ENCODE data around the gene MATK. TPM values are rescaled to one million over a fixed set of nuclear protein-coding genes. Genes with fewer than 3 reads are reported as not detected.

MATK gene
- total and polyA plus RNA-seq, 10 of the 15 experiments (the other 5 are each of a cell fraction or from before 2014, with no cell fraction given), result 0.24 to 2.2 (median 1.1) TPM; not detected in 2

DNA sequence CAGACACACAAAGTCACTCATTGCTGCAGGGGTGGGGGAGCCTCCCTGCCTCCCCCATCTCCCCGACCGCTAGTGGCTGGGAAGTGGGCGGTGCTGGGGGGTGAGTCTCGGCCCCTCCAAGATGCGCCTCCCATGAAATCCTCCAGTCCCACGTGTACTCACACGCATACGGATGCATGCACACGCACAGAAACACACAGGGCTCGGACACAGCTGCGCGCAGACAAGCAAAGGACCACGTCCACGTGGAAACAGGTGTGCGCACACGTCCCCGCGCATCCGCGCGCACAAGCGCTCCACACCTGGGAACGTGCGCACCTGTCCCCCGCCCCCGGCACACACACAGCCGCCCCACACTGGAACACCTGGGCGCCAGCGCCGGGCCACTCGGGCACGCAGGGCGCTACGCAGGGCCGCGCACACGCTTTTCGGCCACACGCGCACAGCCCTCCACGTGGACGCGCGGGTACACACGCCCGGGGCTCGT, 687 bp downstream of the MATK start:
- H3K9me3 ChIP-seq (replicated peaks; ENCODE audit: control insufficient read depth, insufficient read depth, low read length), result no peaks in the 10 kb centered on the region; the same call in 2 of the 3 replicates
- no peak for FAIRE-seq
- ChIA-PET POLR2A (no interaction called here), SMC1A (ENCODE audit: uncharacterized antibody, unreplicated experiment) (no interaction called here), RAD21 (ENCODE audit: unreplicated experiment) (no interaction called here), CTCF (no interaction called here)
- WGBS (ENCODE audit: insufficient coverage, insufficient replicate concordance, low lambda C conversion rate, missing lambda C conversion rate), result 6% methylated on average over 25 of the region's 47 CpGs
- H3K9ac ChIP-seq (ENCODE audit: control insufficient read depth, insufficient read depth, low read length), result no peak overlapping the region
- H3K27me3 ChIP-seq (replicated peaks in 1 of 2; ENCODE audit: control insufficient read depth in 2 of 2, insufficient read depth in 2 of 2, low read length in 1 of 2), result no peaks in the 10 kb centered on the region; a peak in 1 of 4 replicates
- no peaks in the 10 kb centered on the region; a peak in 1 of 4 replicates for H3K36me3 ChIP-seq (ENCODE audit: control insufficient read depth in 2 of 2, insufficient read depth in 2 of 2, low read length in 1 of 2)
- H3K4me3 ChIP-seq, result peak overlapping the region; percentile 11; the same call in 1 of the 2 replicates
- peak overlapping the region; percentile 33 for H3K4me2 ChIP-seq (ENCODE audit: control insufficient read depth, insufficient read depth)
- BruUV-seq (replicated peaks), result no TSS peak
- no peak for DNase-seq (ENCODE audit: low read depth, low spot score)
- no peaks in the 10 kb centered on the region for H3K4me1 ChIP-seq (ENCODE audit: control insufficient read depth, insufficient read depth, low read length)
- no peak overlapping the region for H3K27ac ChIP-seq (ENCODE audit: control insufficient read depth, insufficient read depth)
- H2AFZ ChIP-seq (ENCODE audit: control insufficient read depth, low read depth, low read length), result no peak overlapping the region
- no peak for TF ChIP-seq IKZF2 (IDR thresholded peaks at IDR 0.05)
- no peak for TF ChIP-seq ATF2 (IDR thresholded peaks at IDR 0.05; ENCODE audit: low read length)
- no peak for TF ChIP-seq ZBTB4 (CRISPR knock-in tag; IDR thresholded peaks at IDR 0.05)
- no peak for TF ChIP-seq TCF3 (IDR thresholded peaks at IDR 0.05; ENCODE audit: borderline replicate concordance, insufficient read depth, low read depth, low read length)
- TF ChIP-seq EZH2 (IDR thresholded peaks at IDR 0.05; ENCODE audit: borderline replicate concordance, control insufficient read depth, low read depth, low read length), result no peak
- peak; percentile 96 for TF ChIP-seq HDAC6 (IDR thresholded peaks at IDR 0.05; ENCODE audit: unreplicated experiment)
- no peak for TF ChIP-seq NFYB (IDR thresholded peaks at IDR 0.05; ENCODE audit: insufficient read depth, low read depth, low read length)
- TF ChIP-seq CHD4 (IDR thresholded peaks at IDR 0.05), result no peak
- in situ Hi-C loops (cut with MboI), result no loop called here
- no peak for ATAC-seq
- H4K20me1 ChIP-seq (ENCODE audit: control insufficient read depth, insufficient read depth), result no peaks in the 10 kb centered on the region
- intact Hi-C loops (cut with micrococcal nuclease; ENCODE audit: unreplicated experiment), result no loop called here
- no peaks in the 10 kb centered on the region for H3K79me2 ChIP-seq (ENCODE audit: control insufficient read depth, insufficient read depth, low read length)

All from GM12878 (cell line).